Panc1 (cell line): ENCODE measurements around the gene FKRP. TPM values are rescaled to one million over a fixed set of nuclear protein-coding genes. Genes with fewer than 3 reads are reported as not detected.
A peak's percentile ranks its signal among the peaks of the same experiment; 100 is the strongest.

Source experiments
- ATAC-seq: fragments of 200-7000 bp; cut with Tn5 transposase; 2 replicates; pipeline ENCODE4 v1.9.1; 2020; ENCODE audit warnings: mild to moderate bottlenecking, moderate library complexity
- BruUV-seq: library from RNA; stranded (reverse); fragments of 400-500 nt; replicated peaks from 2 replicates; lab custom pipeline; 2021; lab: Mats Ljungman, UMichigan
- CTCF ChIA-PET: fragments of 300-600 bp; sonication (Branson Sonifier 250); formaldehyde crosslinking; loops from one replicate; lab custom pipeline; 2022; ENCODE audit warnings: antibody characterized with exemption; lab: Charles Lee
- POLR2A ChIA-PET: fragments of 300-600 bp; sonication (Branson Sonifier 250); formaldehyde crosslinking; loops from one replicate; lab custom pipeline; 2022; ENCODE audit warnings: antibody characterized with exemption; lab: Charles Lee
- DNase-seq: peaks from one replicate; pipeline ENCODE4 v3.0.0-alpha.2; 2010; ENCODE audit warnings: low read depth, low spot score
- H3K27ac ChIP-seq: 2 replicates; pipeline ENCODE4 v1.5.1; 2011; ENCODE audit warnings: mild to moderate bottlenecking, low read length, inconsistent platforms
- H3K27me3 ChIP-seq: fragments of 200-500 bp; sonication (Bioruptor generic); 2 replicates; pipeline ENCODE4 v1.6.0; 2014; ENCODE audit warnings: low read length, inconsistent platforms; ENCODE audit not compliant: control insufficient read depth, insufficient read depth
- H3K36me3 ChIP-seq: fragments of 200-500 bp; sonication (Bioruptor generic); 2 replicates; pipeline ENCODE4 v1.5.1; 2014; ENCODE audit warnings: inconsistent platforms, mild to moderate bottlenecking, low read length, moderate library complexity; ENCODE audit not compliant: control insufficient read depth, insufficient read depth
- H3K4me1 ChIP-seq: 2 replicates; pipeline ENCODE4 v1.5.1; 2011; ENCODE audit warnings: inconsistent platforms, mild to moderate bottlenecking, low read length, moderate library complexity; ENCODE audit not compliant: control insufficient read depth, insufficient read depth
- H3K4me3 ChIP-seq, 2 experiments: 2 replicates each; pipeline ENCODE4 v1.5.1; 2011 to 2012; ENCODE audit warnings: low read depth in 2 of 2, low read length in 2 of 2, mild to moderate bottlenecking in 2 of 2, inconsistent platforms in 1 of 2, moderate library complexity in 1 of 2
- H3K9me3 ChIP-seq: fragments of 200-500 bp; sonication (Bioruptor generic); 2 replicates; pipeline ENCODE4 v1.5.1; 2014; ENCODE audit warnings: low read depth, mild to moderate bottlenecking, inconsistent platforms, low read length, moderate library complexity; ENCODE audit not compliant: control insufficient read depth, insufficient read depth
- CTCF ChIP-seq: fragments of 450-650 bp; IDR thresholded peaks from 2 replicates; pipeline ENCODE4 v1.5.1; 2017; ENCODE audit warnings: mild to moderate bottlenecking
- POLR2AphosphoS5 ChIP-seq: IDR thresholded peaks from 2 replicates; pipeline ENCODE4 v1.6.1; 2012; ENCODE audit warnings: mild to moderate bottlenecking, low read depth, low read length, moderate library complexity
- REST ChIP-seq, 2 experiments: IDR thresholded peaks; 2 replicates each; pipeline ENCODE4 v1.6.1; 2011 to 2012; ENCODE audit warnings: low read depth in 2 of 2, control low read depth in 1 of 2, low read length in 1 of 2, mild to moderate bottlenecking in 1 of 2, moderate library complexity in 1 of 2; ENCODE audit not compliant: insufficient read depth in 1 of 2
- SIN3A ChIP-seq: IDR thresholded peaks from 2 replicates; pipeline ENCODE4 v1.6.1; 2012; ENCODE audit warnings: low read depth, mild to moderate bottlenecking, low read length, moderate library complexity, borderline replicate concordance; ENCODE audit not compliant: insufficient read depth
- TCF7L2 ChIP-seq: IDR thresholded peaks from 2 replicates; pipeline ENCODE4 v1.6.1; 2011; ENCODE audit warnings: mild to moderate bottlenecking, low read depth, low read length, inconsistent platforms
- in situ Hi-C: cut with HindIII; loops from 2 replicates; pipeline ENCODE4 v1.10.0; 2016; ENCODE audit warnings: low sequenced_read_pairs, low pct_unique_long_range_greater_than_20kb
- intact Hi-C: fragments of 100-400 bp; cut with micrococcal nuclease; formaldehyde crosslinking; loops from one replicate; pipeline ENCODE4 v1.10.0; 2022; ENCODE audit not compliant: unreplicated experiment
- total RNA-seq: library from RNA; stranded (reverse); gene quantifications from one replicate; pipeline ENCODE4 v1.2.1, GENCODE V29; 2021; ENCODE audit not compliant: unreplicated experiment

The FKRP gene
- total RNA-seq, 1 experiment from 2014 or later, result 21.6 TPM

GRCh38 chr19:46785054-46785979, 39.5 kb downstream of the FKRP start:
- H3K27me3 ChIP-seq, result no peaks in the 10 kb centered on the region
- peaks cover 3% of the 10 kb centered on the region; the same call in 1 of the 2 replicates for H3K36me3 ChIP-seq
- ATAC-seq, result no peak
- H3K27ac ChIP-seq, result peak overlapping the region; percentile 89
- CTCF ChIA-PET, result interaction anchor here (1.0 kb wide), 1 partner anchor 55 kb away, joined by 3 read pairs; no protein-coding TSS in a partner anchor
- H3K4me1 ChIP-seq, result peaks cover 8% of the 10 kb centered on the region
- peak overlapping the region; percentile 87 to 92 for H3K4me3 ChIP-seq
- in situ Hi-C loops, result no loop called here
- POLR2A ChIA-PET, result no interaction called here
- no TSS peak for BruUV-seq
- TF ChIP-seq TCF7L2 (no peak), SIN3A (no peak), POLR2AphosphoS5 (no peak), REST (IDR thresholded peaks at IDR 0.05; ENCODE audit: insufficient read depth in 1 of 2, low read depth in 2 of 2, low read length in 1 of 2) (no peak), CTCF (no peak)
- H3K9me3 ChIP-seq, result no peaks in the 10 kb centered on the region
- intact Hi-C loops, result no loop called here
- DNase-seq, result no peak

GRCh38 chr19:46785980-46786235, 40.1 kb downstream of the FKRP start:
- POLR2A ChIA-PET, result no interaction called here
- Histone ChIP-seq H3K27ac (peak overlapping the region; percentile 89), H3K4me3 (peak overlapping the region; percentile 87 to 92), H3K4me1 (peaks cover 8% of the 10 kb centered on the region), H3K36me3 (peaks cover 3% of the 10 kb centered on the region; the same call in 1 of the 2 replicates), H3K27me3 (no peaks in the 10 kb centered on the region), H3K9me3 (no peaks in the 10 kb centered on the region)
- intact Hi-C loops, result no loop called here
- no peak for TF ChIP-seq CTCF
- no peak for TF ChIP-seq REST (IDR thresholded peaks at IDR 0.05; ENCODE audit: insufficient read depth in 1 of 2, low read depth in 2 of 2, low read length in 1 of 2)
- TF ChIP-seq POLR2AphosphoS5, result no peak
- no peak for TF ChIP-seq SIN3A
- CTCF ChIA-PET, result interaction anchor here (1.0 kb wide), 1 partner anchor 55 kb away, joined by 3 read pairs; no protein-coding TSS in a partner anchor
- no TSS peak for BruUV-seq
- ATAC-seq (no peak), DNase-seq (no peak)
- in situ Hi-C loops, result no loop called here
